Osteoblast (primary cell): ENCODE measurements around the gene SH3RF3. TPM values are rescaled to one million over a fixed set of nuclear protein-coding genes. Genes with fewer than 3 reads are reported as not detected.
A peak's percentile ranks its signal among the peaks of the same experiment; 100 is the strongest.

Experiments used
- DNase-seq: peaks from one replicate; pipeline ENCODE4 v3.0.0; 2011; ENCODE audit warnings: low spot score, mixed read lengths; ENCODE audit not compliant: insufficient read length; ENCODE audit errors: missing footprints
- H2AFZ ChIP-seq: 2 replicates; pipeline ENCODE4 v1.6.0; 2011; ENCODE audit warnings: mild to moderate bottlenecking, low read length
- H3K27ac ChIP-seq: 2 replicates; pipeline ENCODE4 v1.5.1; 2011; ENCODE audit warnings: mild to moderate bottlenecking, low read depth, low read length, moderate library complexity
- H3K27me3 ChIP-seq: 2 replicates; pipeline ENCODE4 v1.6.0; 2012; ENCODE audit warnings: mild to moderate bottlenecking, control low read depth, inconsistent platforms, low read length, moderate library complexity; ENCODE audit not compliant: insufficient read depth
- H3K36me3 ChIP-seq: 2 replicates; pipeline ENCODE4 v1.5.1; 2011; ENCODE audit warnings: mild to moderate bottlenecking, low read length, control low read depth, moderate library complexity; ENCODE audit not compliant: insufficient read depth
- H3K4me1 ChIP-seq: 2 replicates; pipeline ENCODE4 v1.5.1; 2011; ENCODE audit warnings: mild to moderate bottlenecking, low read length, control low read depth, moderate library complexity; ENCODE audit not compliant: insufficient read depth
- H3K4me2 ChIP-seq: 2 replicates; pipeline ENCODE4 v1.6.0; 2011; ENCODE audit warnings: mild to moderate bottlenecking, low read length; ENCODE audit not compliant: insufficient read depth
- H3K4me3 ChIP-seq: fragments of 200-600 bp; sonication (generic); 3 replicates; pipeline ENCODE4 v1.5.1; 2012; ENCODE audit warnings: mild to moderate bottlenecking, low read length, inconsistent platforms; ENCODE audit not compliant: insufficient read depth
- H3K79me2 ChIP-seq: 2 replicates; pipeline ENCODE4 v1.6.0; 2012; ENCODE audit warnings: mild to moderate bottlenecking, low read length, control low read depth, inconsistent platforms; ENCODE audit not compliant: insufficient read depth
- H3K9me3 ChIP-seq: 2 replicates; pipeline ENCODE4 v1.5.1; 2011; ENCODE audit warnings: low read depth, low read length, control low read depth
- H4K20me1 ChIP-seq: 2 replicates; pipeline ENCODE4 v1.6.0; 2012; ENCODE audit warnings: mild to moderate bottlenecking, low read length, control low read depth; ENCODE audit not compliant: insufficient read depth
- CTCF ChIP-seq: IDR thresholded peaks from 2 replicates; pipeline ENCODE4 v1.5.1; 2011; ENCODE audit warnings: mild to moderate bottlenecking, low read depth, low read length, moderate library complexity; ENCODE audit errors: extremely low read depth
- total RNA-seq: library from RNA; depleted of rRNA; stranded (reverse); fragments of >200 nt; gene quantifications from 2 replicates; pipeline ENCODE4 v1.2.3, GENCODE V29; 2012

SH3RF3 gene
- total RNA-seq, 1 donor, result 14.8 TPM

GRCh38 chr2:109531221-109531620, 402.2 kb downstream of the SH3RF3 start:
- H3K4me1 ChIP-seq, result no peaks in the 10 kb centered on the region
- TF ChIP-seq CTCF, result no peak
- H3K36me3 ChIP-seq, result no peaks in the 10 kb centered on the region
- no peak overlapping the region for H3K4me3 ChIP-seq
- DNase-seq, result peak; percentile 56
- H4K20me1 ChIP-seq, result no peaks in the 10 kb centered on the region
- no peak overlapping the region for H3K4me2 ChIP-seq
- H2AFZ ChIP-seq, result no peak overlapping the region
- no peak overlapping the region for H3K27ac ChIP-seq
- H3K79me2 ChIP-seq, result no peaks in the 10 kb centered on the region
- H3K27me3 ChIP-seq, result peaks cover 32% of the 10 kb centered on the region
- H3K9me3 ChIP-seq, result no peaks in the 10 kb centered on the region

GRCh38 chr2:109531896-109532727, 403.1 kb downstream of the SH3RF3 start:
- Histone ChIP-seq H3K27ac (no peak overlapping the region), H4K20me1 (no peaks in the 10 kb centered on the region), H3K4me1 (no peaks in the 10 kb centered on the region), H3K9me3 (no peaks in the 10 kb centered on the region), H2AFZ (no peak overlapping the region), H3K36me3 (no peaks in the 10 kb centered on the region), H3K4me3 (no peak overlapping the region), H3K4me2 (no peak overlapping the region), H3K27me3 (peaks cover 28% of the 10 kb centered on the region), H3K79me2 (no peaks in the 10 kb centered on the region)
- TF ChIP-seq CTCF, result no peak
- DNase-seq, result peak; percentile 52

- Histone ChIP-seq H3K27ac (no peak overlapping the region), H2AFZ (no peak overlapping the region), H3K4me1 (no peaks in the 10 kb centered on the region), H4K20me1 (no peaks in the 10 kb centered on the region), H3K4me2 (no peak overlapping the region), H3K79me2 (no peaks in the 10 kb centered on the region), H3K27me3 (peaks cover 28% of the 10 kb centered on the region), H3K4me3 (no peak overlapping the region), H3K36me3 (no peaks in the 10 kb centered on the region), H3K9me3 (no peaks in the 10 kb centered on the region)
- TF ChIP-seq CTCF, result no peak
- no peak for DNase-seq
Measured at GRCh38 chr2:109532728-109533076, 403.7 kb downstream of the SH3RF3 start.

- H3K36me3 ChIP-seq, result no peaks in the 10 kb centered on the region
- H3K4me2 ChIP-seq, result no peak overlapping the region
- H3K4me1 ChIP-seq, result no peaks in the 10 kb centered on the region
- H4K20me1 ChIP-seq, result no peaks in the 10 kb centered on the region
- TF ChIP-seq CTCF, result no peak
- no peak overlapping the region for H3K27ac ChIP-seq
- H2AFZ ChIP-seq, result no peak overlapping the region
- DNase-seq, result no peak
- H3K27me3 ChIP-seq, result peaks cover 28% of the 10 kb centered on the region
- no peaks in the 10 kb centered on the region for H3K9me3 ChIP-seq
- H3K4me3 ChIP-seq, result no peak overlapping the region
- no peaks in the 10 kb centered on the region for H3K79me2 ChIP-seq
Measured at GRCh38 chr2:109533823-109534222, 404.8 kb downstream of the SH3RF3 start.
